Kasumi-1 (cell line): ENCODE measurements around the gene RREB1.
A peak's percentile ranks its signal among the peaks of the same experiment; 100 is the strongest.
"Not testable (repeated sequence)": the region's sequence is repeated elsewhere in the genome, so short reads cannot be mapped to it uniquely, and the experiment has no call there.

Experiments used
- DNase-seq, 2 experiments: peaks; one replicate each; lab custom pipeline; 2025; lab: John Stamatoyannopoulos, UW

Gene RREB1

GRCh38 chr6:7145585-7145884 lies 37.8 kb downstream of the RREB1 start:
- DNase-seq = no peak

- peak; percentile 83 to 89 for DNase-seq
Observed at GRCh38 chr6:7145885-7146828, 38.4 kb downstream of the RREB1 start.

- no peak for DNase-seq
Observed at GRCh38 chr6:7147051-7147671, 39.4 kb downstream of the RREB1 start.

- no peak for DNase-seq
Observed at GRCh38 chr6:7148100-7148822, 40.5 kb downstream of the RREB1 start.

GRCh38 chr6:7150381-7151064 lies 42.8 kb downstream of the RREB1 start:
- no peak for DNase-seq

GRCh38 chr6:7151381-7151780 lies 43.6 kb downstream of the RREB1 start:
- DNase-seq = no peak

- no peak for DNase-seq
Observed at GRCh38 chr6:7152462-7152861, 44.7 kb downstream of the RREB1 start.

- no peak for DNase-seq
Observed at GRCh38 chr6:7153789-7154188, 46.0 kb downstream of the RREB1 start.

GRCh38 chr6:7154341-7155139 lies 46.8 kb downstream of the RREB1 start:
- DNase-seq = peak; percentile 76 to 85

GRCh38 chr6:7155871-7156579 lies 48.3 kb downstream of the RREB1 start:
- DNase-seq = no peak

GRCh38 chr6:7156643-7157278 lies 49.0 kb downstream of the RREB1 start:
- no peak for DNase-seq

- not testable (repeated sequence) for DNase-seq
Observed at GRCh38 chr6:7157307-7157706, 49.5 kb downstream of the RREB1 start.

- peak in 1 of 2 experiments; percentile 14 for DNase-seq
Observed at GRCh38 chr6:7157752-7158616, 50.2 kb downstream of the RREB1 start.

- DNase-seq = no peak
Observed at GRCh38 chr6:7159790-7160525, 52.2 kb downstream of the RREB1 start.

- DNase-seq = no peak
Observed at GRCh38 chr6:7161253-7161623, 53.5 kb downstream of the RREB1 start.

- no peak for DNase-seq
Observed at GRCh38 chr6:7161845-7162244, 54.1 kb downstream of the RREB1 start.

GRCh38 chr6:7163661-7164071 lies 55.9 kb downstream of the RREB1 start:
- DNase-seq = no peak

GRCh38 chr6:7164536-7165001 lies 56.8 kb downstream of the RREB1 start:
- no peak for DNase-seq
